Peyer's patch (tissue), 4 donors: ENCODE data around the gene APOA5.

Source experiments
- POLR2A ChIP-seq, 2 donors: fragments of 450-650 bp; IDR thresholded peaks; one replicate each; pipeline ENCODE4 v1.5.1; 2017; ENCODE audit warnings: antibody characterized with exemption in 2 of 2, mild to moderate bottlenecking in 2 of 2, moderate library complexity in 2 of 2
- TF ChIP-seq, protein P1 (sequence below), 6 experiments: fragments of 450-650 bp in 4 of 6; fragments of 200-600 bp in 2 of 6; sonication (generic) in 1 of 6; IDR thresholded peaks; one replicate each; pipeline ENCODE4 v1.5.1; 2017 to 2019; ENCODE audit warnings: antibody characterized with exemption in 6 of 6, mild to moderate bottlenecking in 3 of 6, moderate library complexity in 1 of 6

DNA sequence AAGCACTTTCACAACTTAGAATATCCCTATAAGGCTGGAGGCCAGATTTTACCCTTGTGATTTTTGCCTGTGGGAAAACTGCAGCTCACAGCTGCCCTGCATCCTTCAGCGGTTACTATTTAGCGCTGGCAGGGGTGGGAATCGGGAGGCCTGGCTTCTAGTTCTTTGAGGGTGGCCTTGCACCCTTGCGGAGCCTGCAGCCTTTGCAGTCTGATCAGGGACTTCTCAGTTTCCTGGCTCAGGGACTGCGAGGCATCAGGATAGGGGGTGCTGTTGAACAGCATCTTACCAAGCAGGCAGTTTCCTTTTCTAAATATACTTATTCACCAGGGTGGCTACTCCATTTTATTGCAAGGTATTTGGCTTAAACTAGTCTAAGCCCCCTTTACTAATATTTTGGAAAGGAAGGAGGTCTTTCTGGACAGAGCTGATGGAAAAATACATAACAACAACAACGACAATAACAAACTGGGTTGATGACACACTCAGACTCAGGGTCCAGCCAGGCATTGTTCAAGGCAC, 48.6 kb upstream of the APOA5 start:
- TF ChIP-seq, protein P1, sequence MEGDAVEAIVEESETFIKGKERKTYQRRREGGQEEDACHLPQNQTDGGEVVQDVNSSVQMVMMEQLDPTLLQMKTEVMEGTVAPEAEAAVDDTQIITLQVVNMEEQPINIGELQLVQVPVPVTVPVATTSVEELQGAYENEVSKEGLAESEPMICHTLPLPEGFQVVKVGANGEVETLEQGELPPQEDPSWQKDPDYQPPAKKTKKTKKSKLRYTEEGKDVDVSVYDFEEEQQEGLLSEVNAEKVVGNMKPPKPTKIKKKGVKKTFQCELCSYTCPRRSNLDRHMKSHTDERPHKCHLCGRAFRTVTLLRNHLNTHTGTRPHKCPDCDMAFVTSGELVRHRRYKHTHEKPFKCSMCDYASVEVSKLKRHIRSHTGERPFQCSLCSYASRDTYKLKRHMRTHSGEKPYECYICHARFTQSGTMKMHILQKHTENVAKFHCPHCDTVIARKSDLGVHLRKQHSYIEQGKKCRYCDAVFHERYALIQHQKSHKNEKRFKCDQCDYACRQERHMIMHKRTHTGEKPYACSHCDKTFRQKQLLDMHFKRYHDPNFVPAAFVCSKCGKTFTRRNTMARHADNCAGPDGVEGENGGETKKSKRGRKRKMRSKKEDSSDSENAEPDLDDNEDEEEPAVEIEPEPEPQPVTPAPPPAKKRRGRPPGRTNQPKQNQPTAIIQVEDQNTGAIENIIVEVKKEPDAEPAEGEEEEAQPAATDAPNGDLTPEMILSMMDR (IDR thresholded peaks at IDR 0.05) = no peak
- TF ChIP-seq POLR2A (IDR thresholded peaks at IDR 0.05) = no peak
